ENCODE measurements around the gene OR2W3.

The OR2W3 gene

GRCh38 chr1:247905910-247906503 lies 10.6 kb downstream of the OR2W3 start:
- peak overlapping the region; percentile 71 for H3K27ac ChIP-seq
- no peak for TF ChIP-seq CTCF (IDR thresholded peaks at IDR 0.05)
- no peaks in the 10 kb centered on the region for H3K9me3 ChIP-seq
- H3K27me3 ChIP-seq = no peaks in the 10 kb centered on the region
- H3K4me3 ChIP-seq (ENCODE audit: low read depth in 1 of 2, low read length in 1 of 2) = peak overlapping the region; percentile 46 to 55
- H3K36me3 ChIP-seq = no peaks in the 10 kb centered on the region
- no peaks in the 10 kb centered on the region for H3K4me1 ChIP-seq (ENCODE audit: control insufficient read depth in 1 of 2, insufficient read depth in 1 of 2, low read depth in 1 of 2, low read length in 1 of 2)

- peak overlapping the region; percentile 71 for H3K27ac ChIP-seq
- no peaks in the 10 kb centered on the region for H3K9me3 ChIP-seq
- no peaks in the 10 kb centered on the region for H3K27me3 ChIP-seq
- H3K4me3 ChIP-seq (ENCODE audit: low read depth in 1 of 2, low read length in 1 of 2) = peak overlapping the region; percentile 46 to 55
- TF ChIP-seq CTCF (IDR thresholded peaks at IDR 0.05) = no peak
- H3K36me3 ChIP-seq = no peaks in the 10 kb centered on the region
- H3K4me1 ChIP-seq (ENCODE audit: control insufficient read depth in 1 of 2, insufficient read depth in 1 of 2, low read depth in 1 of 2, low read length in 1 of 2) = no peaks in the 10 kb centered on the region
These were observed 11.2 kb downstream of the OR2W3 start for GRCh38 chr1:247906504-247907047.

- H3K27me3 ChIP-seq = no peaks in the 10 kb centered on the region
- H3K4me1 ChIP-seq (ENCODE audit: control insufficient read depth in 1 of 2, insufficient read depth in 1 of 2, low read depth in 1 of 2, low read length in 1 of 2) = no peaks in the 10 kb centered on the region
- no peak overlapping the region for H3K27ac ChIP-seq
- H3K36me3 ChIP-seq = no peaks in the 10 kb centered on the region
- no peaks in the 10 kb centered on the region for H3K9me3 ChIP-seq
- no peak overlapping the region for H3K4me3 ChIP-seq (ENCODE audit: low read depth in 1 of 2, low read length in 1 of 2)
- no peak for TF ChIP-seq CTCF (IDR thresholded peaks at IDR 0.05)
These were observed 13.4 kb downstream of the OR2W3 start for GRCh38 chr1:247908766-247909165.

- no peaks in the 10 kb centered on the region for H3K4me1 ChIP-seq (ENCODE audit: control insufficient read depth in 1 of 2, insufficient read depth in 1 of 2, low read depth in 1 of 2, low read length in 1 of 2)
- no peak overlapping the region for H3K27ac ChIP-seq
- H3K9me3 ChIP-seq = no peaks in the 10 kb centered on the region
- TF ChIP-seq CTCF (IDR thresholded peaks at IDR 0.05) = no peak
- no peaks in the 10 kb centered on the region for H3K36me3 ChIP-seq
- H3K27me3 ChIP-seq = no peaks in the 10 kb centered on the region
- no peak overlapping the region for H3K4me3 ChIP-seq (ENCODE audit: low read depth in 1 of 2, low read length in 1 of 2)
These were observed 18.4 kb downstream of the OR2W3 start for GRCh38 chr1:247913786-247914185.

- Histone ChIP-seq H3K4me1 (ENCODE audit: control insufficient read depth in 1 of 2, insufficient read depth in 1 of 2, low read depth in 1 of 2, low read length in 1 of 2) (no peaks in the 10 kb centered on the region), H3K36me3 (no peaks in the 10 kb centered on the region), H3K27me3 (no peaks in the 10 kb centered on the region), H3K27ac (no peak overlapping the region), H3K4me3 (ENCODE audit: low read depth in 1 of 2, low read length in 1 of 2) (no peak overlapping the region), H3K9me3 (no peaks in the 10 kb centered on the region)
- no peak for TF ChIP-seq CTCF (IDR thresholded peaks at IDR 0.05)
These were observed 19.7 kb downstream of the OR2W3 start for GRCh38 chr1:247914941-247915662.

Data from neutrophil (primary cell).